SK-N-SH (cell line): Measurements from ENCODE around the gene MYO1H. TPM values are rescaled to one million over a fixed set of nuclear protein-coding genes. Genes with fewer than 3 reads are reported as not detected.
A peak's percentile ranks its signal among the peaks of the same experiment; 100 is the strongest.
"Not testable (repeated sequence)": the region's sequence is repeated elsewhere in the genome, so short reads cannot be mapped to it uniquely, and the experiment has no call there.

Experiments used
- CTCF ChIA-PET: fragments of 300-600, 350-600 bp; formaldehyde crosslinking; extraction: SDS; loops from one replicate; lab custom pipeline; 2021; lab: Yijun Ruan, JAX
- POLR2A ChIA-PET: fragments of 350-600 bp; sonication (Branson Sonifier 250); formaldehyde crosslinking; extraction: SDS; loops from one replicate; lab custom pipeline; 2020; ENCODE audit warnings: antibody characterized with exemption, inconsistent platforms; lab: Yijun Ruan, JAX
- DNase-seq: peaks from one replicate; pipeline ENCODE4 v3.0.0; 2012
- H2AFZ ChIP-seq: fragments of 200-600 bp; sonication (generic); 2 replicates; pipeline ENCODE4 v1.8.1; 2016; ENCODE audit warnings: antibody characterized with exemption, mild to moderate bottlenecking, low read depth
- H3F3A ChIP-seq: fragments of 200-600 bp; sonication (generic); replicated peaks from 2 replicates; pipeline ENCODE3; 2016; ENCODE audit warnings: antibody characterized with exemption, mild to moderate bottlenecking; ENCODE audit not compliant: insufficient read depth
- H3K27ac ChIP-seq, 2 experiments: fragments of 200-500 bp in 1 of 2; fragments of 200-600 bp in 1 of 2; sonication (Bioruptor generic) in 1 of 2; sonication (generic), shearing (Covaris generic) in 1 of 2; 2 replicates each; pipeline versions ENCODE4 v1.5.1 to v1.6.1; 2014 to 2016; ENCODE audit warnings: low read depth in 2 of 2, inconsistent platforms in 1 of 2, low read length in 1 of 2, mild to moderate bottlenecking in 1 of 2, mixed read lengths in 1 of 2
- H3K27me3 ChIP-seq: fragments of 200-600 bp; sonication (generic), shearing (Covaris generic); 2 replicates; pipeline ENCODE4 v1.6.1; 2016; ENCODE audit warnings: mixed run types; ENCODE audit not compliant: insufficient read depth
- H3K36me3 ChIP-seq, 2 experiments: fragments of 200-500 bp in 1 of 2; fragments of 200-600 bp in 1 of 2; sonication (Bioruptor generic) in 1 of 2; sonication (generic) in 1 of 2; replicated peaks in 1 of 2; 2 replicates each; pipeline versions ENCODE3 to v1.5.1; 2014 to 2016; ENCODE audit warnings: low read length in 1 of 2, mild to moderate bottlenecking in 1 of 2; ENCODE audit not compliant: insufficient read depth in 2 of 2, control insufficient read depth in 1 of 2
- H3K4me1 ChIP-seq, 2 experiments: fragments of 200-500 bp in 1 of 2; fragments of 200-600 bp in 1 of 2; sonication (Bioruptor generic) in 1 of 2; sonication (generic), shearing (Covaris generic) in 1 of 2; 2 replicates each; pipeline versions ENCODE4 v1.5.1 to v1.6.1; 2014 to 2016; ENCODE audit warnings: low read depth in 1 of 2, low read length in 1 of 2, mixed run types in 1 of 2; ENCODE audit not compliant: insufficient read depth in 2 of 2, control insufficient read depth in 1 of 2
- H3K4me2 ChIP-seq: fragments of 200-600 bp; sonication (generic), shearing (Covaris generic); 2 replicates; pipeline ENCODE4 v1.6.1; 2017; ENCODE audit warnings: mixed run types
- H3K4me3 ChIP-seq, 2 experiments: fragments of 200-500 bp in 1 of 2; fragments of 200-600 bp in 1 of 2; sonication (Bioruptor generic) in 1 of 2; sonication (generic), shearing (Covaris generic) in 1 of 2; 2 replicates each; pipeline versions ENCODE4 v1.5.1 to v1.8.1; 2014 to 2016; ENCODE audit warnings: low read depth in 2 of 2, inconsistent platforms in 1 of 2, low read length in 1 of 2, mild to moderate bottlenecking in 1 of 2, mixed read lengths in 1 of 2, moderate library complexity in 1 of 2
- H3K79me2 ChIP-seq: fragments of 200-600 bp; sonication (generic); 2 replicates; pipeline ENCODE4 v1.8.1; 2017; ENCODE audit warnings: mild to moderate bottlenecking; ENCODE audit not compliant: insufficient read depth
- H3K9ac ChIP-seq: fragments of 200-600 bp; sonication (generic); 2 replicates; pipeline ENCODE4 v1.6.1; 2017; ENCODE audit warnings: mixed run types
- H3K9me2 ChIP-seq: fragments of 200-600 bp; sonication (generic); 2 replicates; pipeline ENCODE4 v1.6.1; 2017; ENCODE audit warnings: mixed run types
- H3K9me3 ChIP-seq: fragments of 200-600 bp; sonication (generic); 2 replicates; pipeline ENCODE4 v1.6.1; 2017; ENCODE audit warnings: mixed run types, mild to moderate bottlenecking, moderate library complexity
- H4K20me1 ChIP-seq: fragments of 200-600 bp; sonication (generic); 2 replicates; pipeline ENCODE4 v1.6.1; 2017; ENCODE audit warnings: mild to moderate bottlenecking, mixed run types; ENCODE audit not compliant: insufficient read depth
- EZH2phosphoT487 ChIP-seq: fragments of 200-600 bp; sonication (generic); IDR thresholded peaks from 2 replicates; pipeline ENCODE4 v1.6.1; 2017; ENCODE audit warnings: low read depth, mixed run types, mild to moderate bottlenecking, antibody characterized with exemption, moderate library complexity, borderline replicate concordance
- FOXJ3 ChIP-seq: sonication (generic); formaldehyde crosslinking; IDR thresholded peaks from 2 replicates; pipeline ENCODE4 v1.5.1; 2020; ENCODE audit warnings: mild to moderate bottlenecking, missing genetic modification reagents
- POLR2AphosphoS5 ChIP-seq: IDR thresholded peaks from 2 replicates; pipeline ENCODE4 v1.6.1; 2012; ENCODE audit warnings: low read depth, low read length
- WGBS: methylation state at CpG from one replicate; pipeline ENCODE4 v1.1.6; 2017; ENCODE audit warnings: low lambda C conversion rate; 5-methylcytosine and 5-hydroxymethylcytosine counted together
- polyA plus RNA-seq, 3 experiments: library from polyadenylated mRNA; depleted of rRNA; stranded (reverse); fragments of >200 nt; gene quantifications; 2 replicates each; pipeline ENCODE4 v1.2.3, GENCODE V29; 2012
- TF ChIP-seq, protein P1 (sequence below): fragments of 200-600 bp; sonication (generic); IDR thresholded peaks from 2 replicates; pipeline ENCODE4 v1.6.1; 2017; ENCODE audit warnings: antibody characterized with exemption, mild to moderate bottlenecking, moderate library complexity
- TF ChIP-seq, protein P2 (sequence below): IDR thresholded peaks from 2 replicates; pipeline ENCODE4 v1.4.0; 2012; ENCODE audit warnings: low read depth, borderline replicate concordance
- TF ChIP-seq, protein P3 (sequence below): fragments of 150-350 bp; IDR thresholded peaks from 2 replicates; pipeline ENCODE4 v1.6.1; 2017; ENCODE audit warnings: antibody characterized with exemption, low read length, low read depth, borderline replicate concordance

Gene MYO1H
- polyA plus RNA-seq, 1 of the 3 experiments (the other 2 are of a cell fraction), result not detected

DNA sequence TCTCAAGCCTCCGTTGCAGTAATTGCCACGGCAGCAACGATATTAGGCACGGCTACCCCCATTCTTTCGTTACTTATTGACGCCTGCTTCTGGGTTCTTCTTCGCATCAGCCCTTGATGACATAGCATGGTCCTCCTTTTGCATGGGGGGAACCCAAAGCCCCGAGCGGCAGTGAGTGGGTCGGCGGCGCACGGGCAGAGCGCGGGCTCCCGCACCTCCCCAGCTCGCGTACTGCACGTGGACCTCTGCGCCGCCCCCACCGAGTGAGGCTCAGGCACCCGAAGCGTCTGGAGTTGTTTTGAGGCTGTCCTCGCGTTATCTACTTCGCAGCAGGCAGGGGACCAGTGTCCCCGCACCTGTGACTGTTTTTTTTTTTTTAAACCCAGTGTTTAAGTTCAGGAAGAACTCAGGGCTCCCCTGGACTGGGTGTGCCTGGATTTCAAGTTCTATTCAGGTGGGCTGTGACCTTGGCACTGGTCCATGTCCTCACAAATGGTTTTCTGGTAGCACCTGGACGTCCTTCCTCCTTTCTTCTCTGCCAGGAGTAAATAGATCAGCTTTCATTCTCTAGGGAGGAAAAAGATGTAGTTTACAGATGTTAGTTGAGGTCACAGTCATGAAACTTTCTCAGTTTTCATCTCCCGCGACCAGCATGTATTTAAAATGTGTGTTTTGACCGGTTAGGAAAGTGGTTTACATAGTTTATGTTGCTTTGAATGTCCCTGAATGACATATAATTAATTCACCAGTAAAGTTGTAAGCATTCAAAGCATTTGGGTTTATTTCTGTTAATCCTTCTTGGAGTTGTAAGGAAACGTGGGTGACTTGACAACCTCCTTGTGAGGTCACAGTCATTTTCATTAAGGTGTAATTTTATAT lies 37.2 kb upstream of the MYO1H start:
- H3K27me3 ChIP-seq, result peaks cover 30% of the 10 kb centered on the region
- DNase-seq, result peak; percentile 60
- H4K20me1 ChIP-seq, result no peaks in the 10 kb centered on the region
- CTCF ChIA-PET, result interaction anchor here (1.0 to 1.2 kb wide), 2 partner anchors 46 to 77 kb away, joined by 3 read pairs; no protein-coding TSS in a partner anchor
- H3F3A ChIP-seq, result no peaks in the 10 kb centered on the region
- no peaks in the 10 kb centered on the region for H3K9me2 ChIP-seq
- H2AFZ ChIP-seq, result no peak overlapping the region
- 29% methylated on average over 33 of the region's 33 CpGs for WGBS
- POLR2A ChIA-PET, result interaction anchor here (0.5 to 1.0 kb wide), 2 partner anchors 192 to 750 kb away, joined by 3 to 4 read pairs; partner anchors contain the start of gene SART3
- no peaks in the 10 kb centered on the region for H3K9me3 ChIP-seq
- no peak overlapping the region for H3K27ac ChIP-seq
- H3K4me1 ChIP-seq, result peaks cover 0 to 12% of the 10 kb centered on the region in 2 experiments; a peak in 1 of 4 replicates
- H3K79me2 ChIP-seq, result no peaks in the 10 kb centered on the region
- H3K9ac ChIP-seq, result no peak overlapping the region
- TF ChIP-seq EZH2phosphoT487 (peak; percentile 77; the same call in 1 of the 2 replicates), POLR2AphosphoS5 (no peak), FOXJ3 (CRISPR knock-in tag) (no peak)
- H3K36me3 ChIP-seq, result no peaks in the 10 kb centered on the region
- peak overlapping the region; percentile 45 for H3K4me2 ChIP-seq
- peak overlapping the region; percentile 26 to 49; a peak in 3 of 4 replicates for H3K4me3 ChIP-seq

DNA sequence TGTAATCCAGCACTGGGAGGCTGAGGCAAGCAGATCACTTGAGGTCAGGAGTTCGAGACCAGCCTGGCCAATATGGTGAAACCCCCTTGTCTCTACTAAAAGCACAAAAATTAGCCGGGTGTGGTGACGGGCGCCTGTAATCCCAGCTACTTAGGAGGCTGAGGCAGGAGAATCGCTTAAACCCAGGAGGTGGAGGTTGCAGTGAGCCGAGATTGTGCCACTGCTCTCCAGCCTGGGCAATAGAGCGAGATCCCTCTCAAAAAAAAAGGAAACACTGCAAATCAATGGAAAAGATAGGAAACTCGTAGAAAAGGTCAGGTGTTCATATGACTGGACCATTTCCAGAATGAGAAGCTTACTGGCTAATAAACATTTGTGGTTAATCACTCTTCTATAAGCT lies 26.4 kb upstream of the MYO1H start:
- ChIA-PET CTCF (interaction anchor here (0.8 to 1.1 kb wide), 4 partner anchors 28 to 77 kb away, joined by 3 read pairs; no protein-coding TSS in a partner anchor), POLR2A (interaction anchor here (0.7 to 0.9 kb wide), 2 partner anchors 9 to 31 kb away, joined by 3 to 6 read pairs; no protein-coding TSS in a partner anchor)
- not testable (repeated sequence) for H3K36me3 ChIP-seq, H2AFZ ChIP-seq, H3F3A ChIP-seq, H3K79me2 ChIP-seq, H3K9me2 ChIP-seq, H3K9ac ChIP-seq, DNase-seq, H3K9me3 ChIP-seq, H3K27me3 ChIP-seq, H3K4me1 ChIP-seq, H4K20me1 ChIP-seq, H3K27ac ChIP-seq, H3K4me2 ChIP-seq, H3K4me3 ChIP-seq
- WGBS, result 60% methylated on average over 8 of the region's 8 CpGs

DNA sequence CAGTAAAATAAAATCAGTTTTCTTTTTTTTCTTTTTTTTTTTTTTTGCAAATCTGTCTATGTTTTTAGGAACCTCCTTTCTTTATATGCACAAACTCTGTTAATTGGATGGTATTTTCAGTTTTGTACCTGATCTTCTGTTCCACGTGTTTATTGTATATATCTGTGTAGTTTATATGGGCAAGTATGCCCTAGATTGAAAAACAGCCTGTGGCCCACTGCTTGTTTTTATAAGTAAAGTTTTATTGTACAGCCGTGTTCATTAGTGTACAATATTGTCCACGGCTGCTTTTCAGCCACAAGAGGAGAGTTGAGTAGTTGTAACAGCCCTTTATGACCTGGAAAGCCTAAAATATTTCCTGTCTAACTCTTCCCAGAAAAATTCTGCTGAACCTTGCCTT lies 18.7 kb upstream of the MYO1H start:
- CTCF ChIA-PET, result interaction anchor here (1.1 kb wide), 1 partner anchor 65 kb away, joined by 3 read pairs; no protein-coding TSS in a partner anchor
- Histone ChIP-seq H3K79me2 (no peaks in the 10 kb centered on the region), H3K27me3 (no peaks in the 10 kb centered on the region), H3K4me2 (no peak overlapping the region), H3K4me1 (peaks cover 0 to 9% of the 10 kb centered on the region in 2 experiments; a peak in 1 of 4 replicates), H3K27ac (no peak overlapping the region), H3K9ac (no peak overlapping the region), H3K9me2 (no peaks in the 10 kb centered on the region), H3K4me3 (no peak overlapping the region), H4K20me1 (no peaks in the 10 kb centered on the region), H3F3A (no peaks in the 10 kb centered on the region), H2AFZ (no peak overlapping the region), H3K36me3 (no peaks in the 10 kb centered on the region), H3K9me3 (no peaks in the 10 kb centered on the region)
- 65% methylated on average over 3 of the region's 3 CpGs for WGBS
- TF ChIP-seq, protein P1, sequence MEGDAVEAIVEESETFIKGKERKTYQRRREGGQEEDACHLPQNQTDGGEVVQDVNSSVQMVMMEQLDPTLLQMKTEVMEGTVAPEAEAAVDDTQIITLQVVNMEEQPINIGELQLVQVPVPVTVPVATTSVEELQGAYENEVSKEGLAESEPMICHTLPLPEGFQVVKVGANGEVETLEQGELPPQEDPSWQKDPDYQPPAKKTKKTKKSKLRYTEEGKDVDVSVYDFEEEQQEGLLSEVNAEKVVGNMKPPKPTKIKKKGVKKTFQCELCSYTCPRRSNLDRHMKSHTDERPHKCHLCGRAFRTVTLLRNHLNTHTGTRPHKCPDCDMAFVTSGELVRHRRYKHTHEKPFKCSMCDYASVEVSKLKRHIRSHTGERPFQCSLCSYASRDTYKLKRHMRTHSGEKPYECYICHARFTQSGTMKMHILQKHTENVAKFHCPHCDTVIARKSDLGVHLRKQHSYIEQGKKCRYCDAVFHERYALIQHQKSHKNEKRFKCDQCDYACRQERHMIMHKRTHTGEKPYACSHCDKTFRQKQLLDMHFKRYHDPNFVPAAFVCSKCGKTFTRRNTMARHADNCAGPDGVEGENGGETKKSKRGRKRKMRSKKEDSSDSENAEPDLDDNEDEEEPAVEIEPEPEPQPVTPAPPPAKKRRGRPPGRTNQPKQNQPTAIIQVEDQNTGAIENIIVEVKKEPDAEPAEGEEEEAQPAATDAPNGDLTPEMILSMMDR, result no peak
- TF ChIP-seq, protein P2, sequence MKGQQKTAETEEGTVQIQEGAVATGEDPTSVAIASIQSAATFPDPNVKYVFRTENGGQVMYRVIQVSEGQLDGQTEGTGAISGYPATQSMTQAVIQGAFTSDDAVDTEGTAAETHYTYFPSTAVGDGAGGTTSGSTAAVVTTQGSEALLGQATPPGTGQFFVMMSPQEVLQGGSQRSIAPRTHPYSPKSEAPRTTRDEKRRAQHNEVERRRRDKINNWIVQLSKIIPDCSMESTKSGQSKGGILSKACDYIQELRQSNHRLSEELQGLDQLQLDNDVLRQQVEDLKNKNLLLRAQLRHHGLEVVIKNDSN, result no peak
- TF ChIP-seq, protein P3, sequence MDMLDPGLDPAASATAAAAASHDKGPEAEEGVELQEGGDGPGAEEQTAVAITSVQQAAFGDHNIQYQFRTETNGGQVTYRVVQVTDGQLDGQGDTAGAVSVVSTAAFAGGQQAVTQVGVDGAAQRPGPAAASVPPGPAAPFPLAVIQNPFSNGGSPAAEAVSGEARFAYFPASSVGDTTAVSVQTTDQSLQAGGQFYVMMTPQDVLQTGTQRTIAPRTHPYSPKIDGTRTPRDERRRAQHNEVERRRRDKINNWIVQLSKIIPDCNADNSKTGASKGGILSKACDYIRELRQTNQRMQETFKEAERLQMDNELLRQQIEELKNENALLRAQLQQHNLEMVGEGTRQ, result no peak
- POLR2A ChIA-PET, result no interaction called here
- no peak for DNase-seq
